IMR-90 (cell line): ENCODE results near the gene OOSP1.

ENCODE experiments used
- BHLHE40 ChIP-seq: fragments of 150-350 bp; IDR thresholded peaks from 2 replicates; pipeline ENCODE4 v1.6.1; 2016; ENCODE audit warnings: mild to moderate bottlenecking, low read depth, low read length
- FOS ChIP-seq: fragments of 150-350 bp; IDR thresholded peaks from 2 replicates; pipeline ENCODE4 v1.6.1; 2016; ENCODE audit warnings: low read depth, low read length
- POLR2A ChIP-seq: IDR thresholded peaks from 2 replicates; pipeline ENCODE4 v1.6.1; 2012; ENCODE audit warnings: mild to moderate bottlenecking, low read depth, low read length
- RAD21 ChIP-seq: IDR thresholded peaks from 2 replicates; pipeline ENCODE4 v1.6.1; 2012; ENCODE audit warnings: low read length, improper control_type of control experiment
- TF ChIP-seq, protein P1 (sequence below): conservative IDR thresholded peaks from 2 replicates; pipeline ENCODE4 v1.5.1; 2012; ENCODE audit warnings: mild to moderate bottlenecking, low read depth, low read length, improper control_type of control experiment
- TF ChIP-seq, protein P2 (sequence below): fragments of 150-350 bp; IDR thresholded peaks from 2 replicates; pipeline ENCODE4 v1.6.1; 2017; ENCODE audit warnings: mild to moderate bottlenecking, antibody characterized with exemption, low read length, low read depth

DNA sequence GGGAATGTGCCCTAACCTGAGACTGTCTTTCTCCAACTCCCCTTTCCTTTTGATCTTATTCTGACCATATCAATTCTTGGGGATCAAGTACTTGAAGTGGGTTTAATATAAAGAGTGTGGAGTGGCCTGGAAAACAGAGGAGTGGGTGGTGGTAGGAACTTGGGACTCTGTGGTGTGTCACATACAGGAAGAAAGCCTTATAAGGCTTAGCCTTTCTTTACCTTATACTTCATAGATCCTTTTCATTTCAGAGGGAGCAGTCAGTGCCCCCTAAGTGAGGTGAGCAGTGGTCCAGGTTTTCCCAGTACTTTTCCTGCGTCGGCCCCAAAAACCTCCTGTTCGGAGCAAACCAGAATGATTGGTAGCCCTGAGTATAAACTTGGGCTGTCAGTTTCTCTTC lies 486 bp downstream of the OOSP1 start:
- TF ChIP-seq POLR2A (no peak), FOS (no peak), RAD21 (no peak), BHLHE40 (no peak)
- TF ChIP-seq, protein P1, sequence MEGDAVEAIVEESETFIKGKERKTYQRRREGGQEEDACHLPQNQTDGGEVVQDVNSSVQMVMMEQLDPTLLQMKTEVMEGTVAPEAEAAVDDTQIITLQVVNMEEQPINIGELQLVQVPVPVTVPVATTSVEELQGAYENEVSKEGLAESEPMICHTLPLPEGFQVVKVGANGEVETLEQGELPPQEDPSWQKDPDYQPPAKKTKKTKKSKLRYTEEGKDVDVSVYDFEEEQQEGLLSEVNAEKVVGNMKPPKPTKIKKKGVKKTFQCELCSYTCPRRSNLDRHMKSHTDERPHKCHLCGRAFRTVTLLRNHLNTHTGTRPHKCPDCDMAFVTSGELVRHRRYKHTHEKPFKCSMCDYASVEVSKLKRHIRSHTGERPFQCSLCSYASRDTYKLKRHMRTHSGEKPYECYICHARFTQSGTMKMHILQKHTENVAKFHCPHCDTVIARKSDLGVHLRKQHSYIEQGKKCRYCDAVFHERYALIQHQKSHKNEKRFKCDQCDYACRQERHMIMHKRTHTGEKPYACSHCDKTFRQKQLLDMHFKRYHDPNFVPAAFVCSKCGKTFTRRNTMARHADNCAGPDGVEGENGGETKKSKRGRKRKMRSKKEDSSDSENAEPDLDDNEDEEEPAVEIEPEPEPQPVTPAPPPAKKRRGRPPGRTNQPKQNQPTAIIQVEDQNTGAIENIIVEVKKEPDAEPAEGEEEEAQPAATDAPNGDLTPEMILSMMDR = no peak
- TF ChIP-seq, protein P2, sequence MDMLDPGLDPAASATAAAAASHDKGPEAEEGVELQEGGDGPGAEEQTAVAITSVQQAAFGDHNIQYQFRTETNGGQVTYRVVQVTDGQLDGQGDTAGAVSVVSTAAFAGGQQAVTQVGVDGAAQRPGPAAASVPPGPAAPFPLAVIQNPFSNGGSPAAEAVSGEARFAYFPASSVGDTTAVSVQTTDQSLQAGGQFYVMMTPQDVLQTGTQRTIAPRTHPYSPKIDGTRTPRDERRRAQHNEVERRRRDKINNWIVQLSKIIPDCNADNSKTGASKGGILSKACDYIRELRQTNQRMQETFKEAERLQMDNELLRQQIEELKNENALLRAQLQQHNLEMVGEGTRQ = no peak
